HEK293 (cell line): ENCODE results near the gene PAN2.

Experiments used
- CTCF ChIP-seq: fragments of 450-650 bp; formaldehyde crosslinking; IDR thresholded peaks from 2 replicates; pipeline ENCODE4 v1.5.1; 2016; ENCODE audit warnings: missing biosample characterization, missing genetic modification characterization
- PRDM10 ChIP-seq: fragments of 450-650 bp; formaldehyde crosslinking; IDR thresholded peaks from 2 replicates; pipeline ENCODE4 v1.5.1; 2016; ENCODE audit warnings: missing biosample characterization, missing genetic modification characterization
- PRDM2 ChIP-seq: fragments of 450-650 bp; formaldehyde crosslinking; IDR thresholded peaks from 2 replicates; pipeline ENCODE4 v1.5.1; 2016; ENCODE audit warnings: missing biosample characterization, missing genetic modification characterization, borderline replicate concordance
- REST ChIP-seq: fragments of 450-650 bp; formaldehyde crosslinking; IDR thresholded peaks from 2 replicates; pipeline ENCODE4 v1.5.1; 2016; ENCODE audit warnings: missing biosample characterization, missing genetic modification characterization
- SETDB1 ChIP-seq: IDR thresholded peaks from one replicate; pipeline ENCODE4 v1.6.1; 2017; ENCODE audit warnings: mild to moderate bottlenecking, low read length, moderate library complexity, mixed read lengths; ENCODE audit not compliant: insufficient read length
- ZFP3 ChIP-seq: fragments of 450-650 bp; formaldehyde crosslinking; IDR thresholded peaks from 2 replicates; pipeline ENCODE4 v1.5.1; 2016; ENCODE audit warnings: low read depth, missing biosample characterization, missing genetic modification characterization
- ZNF324 ChIP-seq: fragments of 450-650 bp; formaldehyde crosslinking; IDR thresholded peaks from 2 replicates; pipeline ENCODE4 v1.5.1; 2016; ENCODE audit warnings: missing biosample characterization, missing genetic modification characterization
- ZNF433 ChIP-seq: fragments of 450-650 bp; formaldehyde crosslinking; IDR thresholded peaks from 2 replicates; pipeline ENCODE4 v1.5.1; 2016; ENCODE audit warnings: missing biosample characterization, missing genetic modification characterization, low read depth
- ZNF580 ChIP-seq: fragments of 450-650 bp; formaldehyde crosslinking; IDR thresholded peaks from 2 replicates; pipeline ENCODE4 v1.5.1; 2016; ENCODE audit warnings: missing biosample characterization, missing genetic modification characterization

- TF ChIP-seq CTCF (tag by site-specific recombination) (no peak), PRDM2 (tag by site-specific recombination) (no peak), REST (tag by site-specific recombination) (no peak), ZNF433 (tag by site-specific recombination) (no peak), SETDB1 (no peak), PRDM10 (tag by site-specific recombination) (no peak), ZNF324 (tag by site-specific recombination) (no peak), ZFP3 (tag by site-specific recombination) (no peak), ZNF580 (no peak)
Measured at GRCh38 chr12:56282579-56282978, 51.2 kb downstream of the PAN2 start.
